CD4-positive, alpha-beta T cell treated with Interferon alpha-2 for 1 hour (primary cell): ENCODE data around the gene KPNA3.
"Not testable (repeated sequence)": the region's sequence is repeated elsewhere in the genome, so short reads cannot be mapped to it uniquely, and the experiment has no call there.

Source experiments
- DNase-seq, 2 donors: peaks; one replicate each; pipeline ENCODE4 v3.0.0-alpha.2; 2020 to 2022

The KPNA3 gene

DNA sequence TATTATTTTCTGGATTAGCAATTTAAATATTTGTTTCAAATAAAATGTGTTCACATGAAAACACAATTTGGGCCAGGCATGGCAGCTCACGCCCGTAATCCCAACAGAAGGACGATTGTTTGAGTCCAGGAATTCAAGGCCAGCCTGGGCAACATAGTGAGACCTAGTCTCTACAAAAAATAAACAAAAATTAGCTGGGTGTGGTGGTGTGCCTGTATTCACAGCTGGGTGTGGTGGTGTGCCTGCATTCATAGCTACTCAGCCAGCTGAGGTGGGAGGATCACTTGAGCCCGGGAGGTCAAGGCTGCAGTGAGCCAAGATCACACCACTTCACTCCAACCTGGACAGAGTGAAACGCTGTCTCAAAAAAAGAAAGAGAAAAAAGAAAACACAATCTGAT, 46.4 kb downstream of the KPNA3 start:
- no peak for DNase-seq

DNA sequence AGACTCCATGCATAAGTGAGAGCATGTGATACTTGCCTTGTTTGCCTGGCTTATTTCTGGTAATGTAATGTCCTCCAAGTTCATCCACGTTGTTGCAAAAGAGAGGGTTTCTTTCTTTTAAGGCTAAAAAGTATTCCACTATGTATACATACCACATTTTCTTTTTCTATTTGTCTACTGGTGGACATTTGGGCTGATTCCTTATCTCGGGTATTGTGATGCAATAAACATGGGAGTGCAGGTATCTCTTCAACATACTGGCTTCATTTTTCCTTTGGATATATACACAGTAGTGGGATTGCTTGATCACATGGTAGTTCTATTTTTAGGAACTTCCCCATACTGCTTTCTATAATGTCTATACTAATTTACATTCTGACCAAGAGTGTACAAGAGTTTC, 51.6 kb downstream of the KPNA3 start:
- DNase-seq = no peak

DNA sequence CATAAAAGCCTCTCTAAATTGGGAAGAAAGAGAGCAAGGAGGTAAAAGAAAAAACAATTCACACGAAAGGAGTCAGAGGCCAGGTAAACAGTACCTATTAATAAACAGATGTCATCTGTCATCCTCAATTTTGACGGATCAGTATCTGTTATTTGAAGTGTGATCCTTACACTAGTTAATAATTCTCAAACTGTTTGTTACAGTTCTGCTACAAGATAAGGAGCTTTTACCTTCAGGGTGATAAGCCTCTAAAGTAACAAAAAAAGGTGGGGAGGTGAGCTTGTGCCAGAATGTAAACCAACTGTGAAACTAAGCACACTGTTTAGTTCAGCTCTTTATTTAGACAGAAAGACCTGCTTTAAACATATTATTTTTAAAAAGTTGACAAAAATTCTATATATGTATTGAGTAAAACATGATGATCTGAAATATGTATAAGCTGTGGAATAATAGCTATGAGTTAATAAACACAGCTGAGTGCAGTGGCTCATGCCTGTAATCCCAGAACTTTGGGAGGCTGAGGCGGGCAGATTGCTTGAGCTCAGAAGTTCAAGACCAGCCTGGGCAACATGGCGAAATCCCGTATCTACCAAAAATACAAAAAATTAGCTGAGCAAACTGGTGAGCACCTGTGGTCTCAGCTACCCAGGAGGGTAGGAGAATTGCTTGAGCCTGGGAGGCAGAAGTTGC, 52.8 kb downstream of the KPNA3 start:
- no peak for DNase-seq

DNA sequence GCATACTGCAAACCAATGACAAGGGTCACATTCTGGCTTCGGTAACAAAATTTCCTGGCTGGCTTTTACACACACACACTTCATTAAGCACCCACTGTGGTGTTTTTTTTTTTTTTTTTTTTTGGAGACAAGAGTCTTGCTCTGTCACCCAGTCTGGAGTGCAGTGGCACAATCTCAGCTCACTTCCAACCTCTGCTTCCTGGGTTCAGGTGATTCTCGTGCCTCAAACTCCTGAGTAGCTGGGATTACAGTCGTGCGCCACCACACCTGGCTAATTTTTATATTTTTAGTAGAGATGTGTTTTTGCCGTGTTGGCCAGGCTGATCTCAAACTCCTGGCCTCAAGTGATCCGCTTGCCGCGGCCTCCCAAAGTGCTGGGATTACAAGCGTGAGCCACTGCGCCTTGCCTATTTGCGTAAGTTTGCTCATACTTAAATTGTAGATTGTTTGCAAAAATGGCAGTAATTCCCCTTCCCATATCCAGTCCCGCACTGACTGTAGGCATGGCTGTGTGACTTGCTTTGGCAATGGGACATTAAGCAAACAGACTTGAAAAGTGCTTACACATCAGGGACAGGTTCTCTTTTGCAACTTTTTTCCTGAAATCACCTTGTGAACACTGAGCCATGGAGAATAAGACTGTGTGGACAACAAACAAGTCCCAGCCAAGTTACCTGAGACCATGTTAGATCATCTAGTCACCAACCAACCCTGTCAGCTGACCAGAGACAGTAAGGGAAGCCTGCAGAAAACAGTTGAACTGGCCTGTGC, 59.1 kb downstream of the KPNA3 start:
- no peak for DNase-seq

DNA sequence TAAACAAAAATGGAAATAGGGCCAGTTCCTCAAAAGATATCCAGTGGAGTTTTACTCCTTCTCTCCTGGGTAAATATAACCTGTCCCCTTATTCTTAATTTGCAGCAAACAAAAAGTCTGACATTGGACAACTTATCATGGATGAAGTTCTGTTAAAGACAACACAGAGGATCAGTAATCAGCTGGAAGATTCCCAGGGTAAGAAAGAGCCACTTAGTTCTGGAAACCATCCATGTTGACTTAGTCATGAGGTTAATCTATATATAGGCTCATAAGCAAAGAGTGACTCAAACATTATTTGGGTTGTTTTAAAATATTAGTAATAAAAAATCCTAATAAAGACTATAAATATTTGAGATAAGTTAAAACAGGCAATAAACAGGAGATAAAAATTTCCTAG, 60.7 kb downstream of the KPNA3 start:
- no peak for DNase-seq

DNA sequence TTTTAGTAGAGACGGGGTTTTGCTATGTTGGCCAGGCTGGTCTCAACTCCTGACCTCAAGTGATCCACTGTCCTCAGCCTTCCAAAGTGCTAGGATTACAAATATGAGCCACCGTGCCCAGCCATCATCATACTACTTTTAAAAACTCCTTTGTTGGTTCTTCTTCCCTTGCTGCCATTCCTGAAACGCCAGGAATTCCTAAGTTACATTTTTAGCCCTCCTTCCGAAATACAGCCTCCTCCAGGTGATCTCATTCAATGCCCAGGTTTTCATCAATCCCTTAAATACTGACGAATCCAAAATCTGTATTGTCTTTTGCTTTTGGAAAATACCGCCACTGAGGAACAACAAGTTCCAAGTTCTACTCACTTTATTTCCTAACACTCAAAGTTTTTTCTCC, 75.9 kb downstream of the KPNA3 start:
- DNase-seq = no peak

DNA sequence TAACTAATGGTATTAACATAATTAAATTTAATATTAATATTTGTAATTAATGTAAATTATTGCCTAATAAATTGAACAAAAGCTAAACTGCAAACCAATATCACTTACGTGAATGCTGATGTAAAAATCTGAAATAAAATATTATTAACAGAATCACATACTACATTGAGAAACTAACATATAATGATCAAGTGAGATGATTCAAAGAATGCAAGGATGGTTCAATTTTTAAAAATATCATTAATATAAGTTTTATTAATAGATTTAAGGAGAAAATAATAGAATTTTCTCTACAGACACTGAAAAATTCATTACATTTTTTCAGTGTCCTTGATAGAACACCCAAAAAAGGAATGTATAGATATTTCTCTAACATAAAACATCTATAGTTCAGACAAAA, 77.7 kb downstream of the KPNA3 start:
- DNase-seq = no peak

DNA sequence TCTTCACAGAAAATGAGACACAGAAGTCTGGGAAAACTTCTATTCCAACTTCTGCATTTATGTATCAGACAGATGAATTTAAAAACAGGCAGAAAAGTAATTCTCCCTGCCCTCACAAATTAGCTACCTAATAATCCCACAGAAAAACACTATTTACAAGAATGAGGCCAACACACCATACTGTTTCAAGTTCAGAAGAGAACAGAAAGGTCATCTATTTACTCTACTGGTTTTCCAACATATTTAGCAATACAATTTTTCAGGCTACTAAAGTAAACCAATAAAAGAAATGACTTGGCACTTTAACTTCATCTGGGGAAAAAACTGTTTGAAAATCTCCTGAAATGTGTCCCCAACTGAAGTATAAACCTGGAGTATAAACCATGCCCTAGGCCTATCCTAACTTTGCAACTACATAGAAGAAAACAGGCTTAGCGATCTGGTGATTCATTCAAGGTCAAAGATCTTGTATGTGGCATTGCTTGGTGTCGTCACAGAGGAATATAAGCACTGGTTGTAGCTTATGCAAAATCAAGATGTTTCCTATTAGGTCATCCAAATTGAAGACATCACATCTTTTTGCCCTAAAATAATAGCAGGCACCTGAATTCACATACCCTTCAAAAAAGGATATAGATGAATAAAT, 81.1 kb downstream of the KPNA3 start:
- no peak for DNase-seq

DNA sequence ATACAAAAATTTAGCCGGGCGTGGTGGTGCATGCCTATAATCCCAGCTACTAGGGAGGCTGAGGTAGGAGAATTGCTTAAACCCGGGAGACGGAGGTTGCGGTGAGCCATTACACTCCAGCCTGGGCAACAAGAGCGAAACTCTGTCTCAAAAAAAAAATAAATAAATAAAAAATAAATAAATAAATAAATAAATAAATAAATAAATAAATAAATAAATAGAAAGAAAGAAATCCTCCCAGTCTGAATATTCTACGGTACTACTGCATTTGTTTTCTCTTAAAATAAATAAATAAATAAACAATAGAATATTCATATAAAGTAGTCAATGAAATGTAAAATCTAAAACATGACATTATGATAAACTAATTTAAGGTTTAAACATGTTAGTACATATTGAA, 88.2 kb downstream of the KPNA3 start:
- DNase-seq = not testable (repeated sequence)

DNA sequence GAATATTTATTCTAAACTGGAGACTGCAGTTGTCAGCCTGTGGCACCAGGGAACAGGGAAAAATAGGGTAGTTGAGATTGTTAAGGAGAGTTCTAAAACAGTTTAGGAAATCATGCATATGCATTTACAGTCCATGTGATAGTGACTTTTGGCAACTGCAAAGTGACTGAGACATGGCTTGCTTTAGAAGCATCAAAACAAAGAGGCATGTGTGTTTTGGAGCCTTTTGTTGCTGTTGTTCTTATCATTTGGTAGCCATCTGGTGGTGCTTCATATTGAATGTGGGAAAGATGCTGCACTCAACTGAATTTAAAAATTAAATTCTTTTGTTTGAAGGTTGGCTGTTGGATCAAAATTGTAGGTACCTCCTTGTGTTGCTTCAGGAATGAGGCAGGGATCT, 91.0 kb downstream of the KPNA3 start:
- DNase-seq = no peak

DNA sequence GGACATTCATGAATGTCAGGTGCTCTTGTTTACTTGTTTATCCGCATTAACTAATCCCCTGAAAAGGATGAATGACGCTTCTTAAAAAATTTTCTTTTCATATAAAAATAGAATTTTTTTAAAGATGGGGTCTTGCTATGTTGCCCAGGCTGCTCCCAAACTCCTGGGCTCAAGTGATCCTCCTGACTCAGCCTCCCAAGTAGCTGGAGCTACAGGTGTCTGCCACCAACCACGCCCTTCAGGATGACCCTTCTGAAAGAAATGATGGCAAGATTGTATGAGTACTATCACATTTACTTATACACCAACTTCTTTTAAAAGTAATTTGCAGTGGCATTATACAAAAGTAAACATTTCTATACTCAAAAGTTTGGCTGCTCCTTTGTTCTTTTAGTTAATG, 95.0 kb downstream of the KPNA3 start:
- no peak for DNase-seq

DNA sequence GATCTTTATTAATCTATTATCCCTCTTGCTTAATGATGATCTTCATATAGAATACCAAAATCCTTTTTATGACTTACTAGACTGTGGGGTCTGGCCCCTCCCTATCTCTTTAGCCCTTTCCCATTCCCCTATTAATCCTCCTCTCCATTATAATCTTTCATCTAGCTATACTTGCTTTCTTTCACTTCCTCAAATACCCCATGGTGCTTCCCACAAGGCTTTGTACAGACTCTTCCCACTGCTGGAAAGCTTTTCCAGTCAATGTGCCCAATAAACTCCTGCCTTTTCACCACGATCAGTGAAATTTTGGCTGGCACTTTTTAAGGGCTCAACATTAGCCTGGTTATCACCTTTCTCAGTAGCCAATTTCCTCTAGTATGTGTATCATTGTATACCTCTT, 98.0 kb downstream of the KPNA3 start:
- DNase-seq = no peak

DNA sequence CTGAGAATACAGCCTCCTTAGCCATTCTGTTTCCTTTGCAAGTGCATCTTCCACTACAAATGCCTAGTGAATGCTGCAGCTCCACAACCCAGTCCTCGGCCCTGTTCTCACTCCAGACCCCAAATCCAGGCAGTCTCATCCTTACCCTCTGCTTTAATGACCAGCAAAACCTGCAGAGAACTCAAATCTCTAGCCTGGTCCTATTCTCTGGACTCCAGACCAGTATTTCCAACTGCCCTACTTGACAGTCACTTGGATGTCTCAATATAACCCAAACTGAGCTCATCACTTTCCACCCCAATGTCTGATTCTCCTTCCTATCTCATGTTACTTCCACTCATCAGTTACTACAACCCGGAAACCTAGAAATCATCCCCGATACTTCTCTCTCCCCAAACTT, 98.6 kb downstream of the KPNA3 start:
- no peak for DNase-seq

DNA sequence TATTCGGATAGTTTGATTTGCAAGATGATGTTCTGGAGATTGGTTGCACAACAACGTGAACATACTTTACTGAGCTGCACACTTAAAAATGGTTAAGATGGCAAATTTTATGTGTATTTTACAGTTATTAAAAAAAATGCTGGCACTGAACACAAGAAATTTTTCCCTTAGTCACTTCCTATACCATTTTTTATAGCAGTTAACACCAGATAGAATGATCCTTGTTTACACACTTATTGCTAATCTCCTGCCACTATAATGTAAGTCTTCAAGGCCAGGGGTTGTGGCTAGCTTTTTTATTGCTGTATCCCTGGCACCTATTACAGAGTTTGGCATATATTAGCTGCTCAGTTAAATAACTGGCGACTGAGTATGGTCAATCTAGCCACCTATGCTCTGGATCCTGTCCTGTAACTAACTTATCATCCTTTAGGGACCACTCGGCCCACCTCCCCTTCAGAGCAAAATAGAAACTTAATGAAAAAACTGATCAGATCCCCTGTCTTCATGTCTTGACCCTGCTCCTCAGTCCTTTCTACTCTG, 99.2 kb downstream of the KPNA3 start:
- no peak for DNase-seq

DNA sequence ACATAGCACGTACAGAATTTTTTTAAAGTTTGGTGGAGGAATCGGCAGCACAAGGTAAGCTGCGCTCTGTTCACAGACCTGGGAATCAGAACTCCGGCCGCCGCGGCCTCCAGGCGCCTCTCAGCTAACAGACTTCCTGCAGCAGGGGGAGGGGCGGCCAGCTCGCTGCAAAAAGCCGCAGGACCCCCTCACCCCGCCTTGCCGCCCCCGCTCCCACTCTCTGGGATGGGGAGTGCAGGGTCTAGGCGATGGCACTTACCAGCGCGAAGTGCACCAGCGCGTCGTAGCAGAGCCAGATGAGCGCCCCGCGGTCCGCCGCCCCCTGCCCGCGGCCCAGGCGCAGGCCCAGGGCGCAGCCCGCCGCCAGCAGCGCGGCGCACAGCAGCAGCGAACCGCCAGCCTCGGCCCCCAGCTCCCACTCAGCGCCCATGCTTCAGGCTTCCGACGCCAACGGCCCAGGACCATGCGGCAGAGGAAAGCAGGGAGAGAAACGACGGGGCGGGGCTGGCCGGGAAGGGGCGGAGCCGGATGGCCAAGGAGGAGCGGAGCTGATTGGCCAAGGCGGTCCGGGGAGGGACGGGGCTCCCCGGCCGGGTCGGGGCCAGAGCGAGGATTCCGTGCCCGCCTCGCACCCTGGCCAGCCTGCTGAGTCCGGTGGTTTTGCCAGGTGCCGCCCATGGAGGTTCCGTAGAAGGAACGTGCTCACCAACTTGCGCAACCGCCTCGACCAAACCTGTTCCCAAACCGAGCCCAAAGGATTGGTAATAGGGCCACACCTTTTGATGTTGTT, 101.3 kb downstream of the KPNA3 start, which contains the start of gene EBPL:
Gene EBPL (minus strand): TSS at position 492 of the 790 bp plus-strand sequence. CDS start 62 bp downstream, at position 430.
- peak; percentile 84 to 89 for DNase-seq

DNA sequence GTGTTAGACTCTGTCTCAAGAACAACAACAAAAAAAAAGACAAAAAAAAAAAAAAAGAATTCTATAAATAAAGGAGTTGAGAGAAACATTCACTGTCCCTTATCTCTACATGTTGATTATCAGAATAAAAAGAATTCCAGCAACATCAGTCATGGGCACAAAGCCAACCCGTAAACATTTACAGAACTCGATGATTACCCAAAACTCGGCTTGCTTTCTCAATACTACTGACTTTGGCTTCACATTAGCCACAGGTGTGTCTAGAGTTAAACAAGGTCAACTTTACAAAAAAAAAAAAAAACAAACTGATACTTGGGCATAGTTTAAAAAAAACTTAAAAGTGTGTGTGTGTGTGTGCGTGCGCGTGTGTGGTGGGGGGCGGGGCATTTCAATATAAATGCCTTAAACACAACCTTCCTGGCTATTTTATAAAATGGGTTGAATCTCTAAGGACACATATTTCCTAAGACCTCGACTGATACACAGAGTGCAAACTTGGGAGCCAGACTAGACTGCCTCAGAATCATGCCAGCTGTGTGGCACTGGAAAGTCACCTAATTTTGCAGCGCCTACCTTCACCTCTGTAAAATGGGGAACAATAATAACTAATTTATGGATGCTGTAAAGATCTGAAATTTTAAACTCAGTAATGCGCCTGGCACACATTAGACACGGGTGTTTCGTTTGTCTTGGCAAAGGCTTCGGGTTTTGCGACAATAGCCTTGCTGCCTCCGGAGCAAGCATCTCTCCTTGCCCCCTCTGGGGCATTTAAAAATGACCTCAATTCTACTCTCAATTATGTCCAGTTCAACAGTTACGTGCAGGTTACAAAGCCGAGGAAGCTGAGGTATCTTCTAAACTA, 102.1 kb downstream of the KPNA3 start:
- DNase-seq = peak in 1 of 2 donors; percentile 3

DNA sequence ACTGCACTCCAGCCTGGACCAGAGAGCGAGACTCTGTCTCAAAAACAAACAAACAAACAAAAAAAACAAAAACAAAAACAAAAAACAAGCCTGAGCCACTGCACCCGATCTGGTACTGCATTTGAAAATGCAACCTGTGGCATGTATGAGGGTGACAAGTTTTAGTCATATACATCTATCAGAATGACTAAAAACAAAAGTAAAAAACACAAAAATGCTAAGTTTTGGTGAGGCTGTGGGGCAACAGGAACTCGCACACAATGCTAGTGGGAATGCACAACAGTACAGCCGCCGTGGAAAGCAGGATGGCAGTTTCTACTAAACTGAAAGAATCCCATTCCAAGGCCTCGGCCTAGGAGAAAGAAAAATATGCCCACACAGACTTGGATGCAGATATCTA, 109.0 kb downstream of the KPNA3 start:
- no peak for DNase-seq

DNA sequence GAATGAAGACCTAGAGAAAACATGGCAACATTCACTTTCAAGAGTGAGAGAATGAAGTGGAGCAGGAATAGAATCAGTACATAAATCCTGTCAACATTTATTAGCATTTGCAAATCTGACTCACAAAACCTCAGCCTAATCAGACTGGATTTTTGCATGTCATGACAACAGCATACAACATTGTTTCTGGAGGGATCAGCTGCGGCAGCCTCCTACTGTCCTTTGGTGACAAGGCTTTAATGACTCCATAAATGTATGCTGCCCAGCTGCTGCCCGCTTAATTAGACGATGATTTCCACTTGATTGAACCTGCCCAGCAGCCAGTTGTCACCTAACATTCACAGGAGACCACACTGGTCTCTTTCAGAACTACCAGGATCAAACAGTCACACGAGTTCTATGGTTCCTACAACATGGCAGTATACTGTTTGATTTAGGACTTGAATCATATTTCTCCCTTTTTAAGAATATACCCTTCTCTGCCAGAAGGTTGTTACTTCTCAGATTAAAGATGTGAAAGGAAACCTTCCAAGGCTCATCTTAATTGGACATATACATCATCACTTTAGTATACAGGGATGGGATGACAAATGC, 110.5 kb downstream of the KPNA3 start:
- DNase-seq = no peak

DNA sequence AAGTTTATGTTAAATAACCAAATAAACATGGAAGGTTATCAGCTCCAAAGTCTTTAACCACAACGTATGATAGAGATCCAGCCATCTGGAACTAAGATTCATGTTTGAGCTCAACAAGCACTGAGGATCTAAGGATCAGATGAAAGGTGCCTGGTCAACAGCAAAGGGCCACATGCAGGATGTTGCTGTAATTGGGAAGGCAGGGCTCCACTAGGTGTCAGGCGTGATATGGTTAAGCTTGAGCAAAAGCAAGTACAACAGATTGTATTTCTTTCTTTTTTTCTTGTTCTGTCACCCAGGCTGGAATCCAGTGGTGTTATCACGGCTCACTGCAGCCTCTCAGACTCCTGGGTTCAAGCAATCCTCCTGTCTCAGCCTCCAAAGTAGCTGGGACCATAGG, 113.2 kb downstream of the KPNA3 start:
- peak in 1 of 2 donors; percentile 3 for DNase-seq

DNA sequence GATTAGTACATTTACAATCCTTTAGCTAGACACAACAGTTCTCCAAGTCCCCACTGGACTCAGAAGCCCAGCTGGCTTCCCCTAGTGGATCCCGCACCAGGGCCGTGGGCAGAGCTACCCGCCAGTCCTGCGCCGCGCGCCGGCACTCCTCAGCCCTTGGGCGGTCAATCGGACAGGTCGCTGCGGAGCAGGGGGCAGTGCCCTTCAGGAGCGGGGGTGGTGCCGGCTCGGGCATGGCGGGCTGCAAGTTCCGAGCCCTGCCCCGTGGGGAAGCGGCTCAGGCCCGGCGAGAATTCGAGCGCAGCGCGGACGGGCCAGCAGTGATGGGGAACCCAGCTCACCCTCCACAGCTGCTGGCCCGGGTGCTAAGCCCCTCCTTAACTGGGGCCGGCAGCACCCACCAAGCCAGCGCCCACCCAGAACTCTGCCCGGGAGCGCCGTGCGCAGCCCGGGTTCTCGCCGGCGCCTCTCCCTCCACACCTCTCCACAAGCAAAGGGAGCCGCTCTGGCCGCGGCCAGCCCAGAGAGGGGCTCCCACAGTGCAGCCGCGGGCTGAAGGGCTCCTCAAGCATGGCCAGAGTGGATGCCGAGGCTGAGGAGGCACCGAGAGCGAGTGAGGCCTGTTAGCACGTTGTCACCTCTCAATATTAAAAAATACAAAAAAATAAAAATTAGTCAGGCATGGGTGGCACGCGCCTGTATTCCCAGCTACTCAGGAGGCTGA, 114.1 kb downstream of the KPNA3 start:
- no peak for DNase-seq
